DND-41 (cell line): ENCODE results near the gene POU6F2.

Experiments
- EZH2 ChIP-seq: IDR thresholded peaks from 3 replicates; pipeline ENCODE4 v1.6.1; 2012; ENCODE audit warnings: borderline replicate concordance, low read depth, mild to moderate bottlenecking, moderate library complexity, low read length, inconsistent platforms; ENCODE audit not compliant: severe bottlenecking
- TF ChIP-seq, protein P1 (sequence below): IDR thresholded peaks from 2 replicates; pipeline ENCODE4 v1.5.1; 2012; ENCODE audit warnings: borderline replicate concordance, low read length, moderate library complexity, mild to moderate bottlenecking; ENCODE audit not compliant: poor library complexity, severe bottlenecking; ENCODE audit errors: extremely low read depth

GRCh38 chr7:39272691-39273090 is 295.0 kb downstream of the POU6F2 start:
- TF ChIP-seq, protein P1, sequence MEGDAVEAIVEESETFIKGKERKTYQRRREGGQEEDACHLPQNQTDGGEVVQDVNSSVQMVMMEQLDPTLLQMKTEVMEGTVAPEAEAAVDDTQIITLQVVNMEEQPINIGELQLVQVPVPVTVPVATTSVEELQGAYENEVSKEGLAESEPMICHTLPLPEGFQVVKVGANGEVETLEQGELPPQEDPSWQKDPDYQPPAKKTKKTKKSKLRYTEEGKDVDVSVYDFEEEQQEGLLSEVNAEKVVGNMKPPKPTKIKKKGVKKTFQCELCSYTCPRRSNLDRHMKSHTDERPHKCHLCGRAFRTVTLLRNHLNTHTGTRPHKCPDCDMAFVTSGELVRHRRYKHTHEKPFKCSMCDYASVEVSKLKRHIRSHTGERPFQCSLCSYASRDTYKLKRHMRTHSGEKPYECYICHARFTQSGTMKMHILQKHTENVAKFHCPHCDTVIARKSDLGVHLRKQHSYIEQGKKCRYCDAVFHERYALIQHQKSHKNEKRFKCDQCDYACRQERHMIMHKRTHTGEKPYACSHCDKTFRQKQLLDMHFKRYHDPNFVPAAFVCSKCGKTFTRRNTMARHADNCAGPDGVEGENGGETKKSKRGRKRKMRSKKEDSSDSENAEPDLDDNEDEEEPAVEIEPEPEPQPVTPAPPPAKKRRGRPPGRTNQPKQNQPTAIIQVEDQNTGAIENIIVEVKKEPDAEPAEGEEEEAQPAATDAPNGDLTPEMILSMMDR = no peak
- no peak for TF ChIP-seq EZH2
